GM11168 (cell line): ENCODE data around the gene PKD2L1.

Experiments used
- in situ Hi-C: fragments of 300-500 bp; cut with MboI; formaldehyde crosslinking; loops from one replicate; pipeline ENCODE4 v1.12.0; 2022; ENCODE audit warnings: low sequenced_read_pairs; ENCODE audit not compliant: unreplicated experiment

The PKD2L1 gene

DNA sequence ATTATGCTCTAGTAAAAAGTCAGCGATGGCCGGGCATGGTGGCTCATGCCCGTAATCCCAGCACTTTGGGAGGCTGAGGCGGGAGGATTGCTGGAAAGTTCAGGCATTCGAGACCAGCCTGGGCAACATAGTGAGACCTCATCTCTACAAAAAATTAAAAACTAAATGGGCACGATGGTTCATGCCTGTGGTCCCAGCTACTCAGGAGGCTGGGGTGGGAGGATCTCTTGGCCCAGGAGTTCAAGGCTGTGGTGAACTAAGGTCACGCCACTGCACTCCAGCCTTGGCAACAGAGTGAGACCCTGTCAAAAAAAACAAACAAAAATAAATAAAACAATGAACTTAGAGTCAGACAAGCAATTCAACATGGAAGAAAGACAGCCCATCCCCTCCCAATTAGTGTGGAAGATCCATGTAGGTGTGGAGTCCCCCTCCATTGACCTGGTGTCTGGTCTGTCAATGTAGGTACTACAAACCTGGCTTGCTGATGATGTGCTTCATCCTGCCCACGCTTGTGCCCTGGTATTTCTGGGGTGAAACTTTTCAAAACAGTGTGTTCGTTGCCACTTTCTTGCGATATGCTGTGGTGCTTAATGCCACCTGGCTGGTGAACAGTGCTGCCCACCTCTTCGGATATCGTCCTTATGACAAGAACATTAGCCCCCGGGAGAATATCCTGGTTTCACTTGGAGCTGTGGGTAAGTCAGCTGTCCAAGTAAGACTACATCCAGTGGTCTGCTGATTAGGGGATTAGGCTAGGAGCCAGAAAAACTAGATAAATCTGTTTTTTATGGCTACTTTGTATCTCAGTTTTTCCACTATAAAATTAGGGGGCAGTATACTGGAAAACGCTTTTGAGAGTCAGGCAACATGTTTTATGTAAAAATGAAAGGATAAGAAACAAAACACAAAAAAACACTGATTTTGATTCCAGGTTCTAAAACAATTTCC is 26.3 kb upstream of the PKD2L1 start:
- in situ Hi-C loops = no loop called here

GRCh38 chr10:100355086-100355485 is 25.1 kb upstream of the PKD2L1 start:
- in situ Hi-C loops = no loop called here

GRCh38 chr10:100353770-100354485 is 23.9 kb upstream of the PKD2L1 start:
- in situ Hi-C loops = no loop called here

DNA sequence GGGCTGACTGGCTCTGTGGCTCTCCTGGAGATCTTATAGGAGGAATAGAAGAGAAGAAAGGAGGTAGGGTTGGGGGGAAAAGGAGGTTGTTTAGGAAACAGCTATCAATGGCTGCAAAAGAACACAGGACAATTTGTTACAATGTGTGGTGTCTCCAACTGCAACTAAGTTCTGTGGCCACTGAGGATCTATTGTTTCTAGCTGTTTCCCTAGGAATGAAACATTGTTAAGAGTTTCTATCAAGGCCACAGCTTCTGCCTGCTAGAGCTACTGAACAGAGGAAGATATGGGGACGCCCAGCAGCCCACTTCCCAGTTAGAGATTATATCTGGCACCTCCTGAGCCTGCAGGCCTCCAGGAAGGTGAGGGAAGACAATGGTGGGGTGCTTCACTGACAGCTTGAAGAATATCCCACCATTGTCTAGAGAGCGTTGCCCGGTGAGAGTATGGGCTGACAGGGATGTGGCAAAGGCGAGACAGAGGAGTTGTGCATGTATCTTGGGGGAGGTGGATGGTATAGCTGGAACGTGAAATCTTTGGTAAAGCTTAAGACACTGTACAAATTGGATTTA is 21.0 kb upstream of the PKD2L1 start:
- in situ Hi-C loops = no loop called here

GRCh38 chr10:100349672-100350071 is 19.6 kb upstream of the PKD2L1 start:
- in situ Hi-C loops = loop anchor here (25.0 kb wide), 1 partner anchor 163 kb away; the partner anchor contains the start of gene SEC31B

DNA sequence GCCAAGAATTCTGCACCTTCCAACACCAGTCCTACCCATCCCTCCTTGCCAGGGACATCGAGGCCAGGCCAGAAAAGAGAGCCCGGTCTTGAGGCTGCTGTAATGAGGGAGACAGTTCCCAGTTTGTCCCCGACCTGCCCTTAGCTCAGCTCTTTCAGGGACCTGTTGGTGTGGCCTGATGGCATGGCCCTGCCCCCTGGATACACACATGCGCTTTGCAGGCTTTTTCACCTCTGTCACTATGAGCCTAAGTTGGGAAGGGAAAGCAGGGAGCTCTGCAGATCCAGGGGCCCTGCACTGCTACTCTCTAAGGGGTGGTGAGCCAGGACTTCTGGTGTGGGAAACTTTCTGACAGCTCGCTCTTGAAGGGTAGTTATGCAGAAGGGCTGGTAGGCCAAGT is 19.1 kb upstream of the PKD2L1 start:
- in situ Hi-C loops = loop anchor here (25.0 kb wide), 1 partner anchor 163 kb away; the partner anchor contains the start of gene SEC31B

DNA sequence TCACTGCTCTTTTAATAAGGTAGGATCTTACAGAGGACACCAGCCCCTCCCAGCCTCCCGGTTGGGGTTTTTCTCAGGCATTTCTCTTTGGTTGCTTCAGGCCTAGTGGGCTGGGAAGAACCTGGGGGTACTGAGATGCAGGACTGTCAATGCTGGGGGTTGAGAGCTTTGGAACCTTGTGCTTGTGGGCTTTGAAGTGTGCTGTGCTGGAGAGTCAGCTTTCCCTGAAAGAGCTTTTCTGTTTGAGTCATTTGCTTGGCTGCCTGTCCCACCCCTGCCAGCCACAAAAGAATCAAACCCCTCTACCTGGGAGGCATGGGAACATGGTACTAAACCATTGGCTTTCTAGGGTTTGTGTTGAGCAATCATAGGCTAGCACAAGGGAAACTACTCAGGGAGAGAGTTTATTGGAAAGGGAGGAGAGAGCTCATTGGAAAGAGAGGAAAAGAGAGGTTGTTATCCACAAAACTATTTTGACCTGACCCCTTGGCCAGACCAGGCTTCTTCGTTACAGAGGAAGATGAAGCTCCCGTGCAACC is 18.4 kb upstream of the PKD2L1 start:
- in situ Hi-C loops = loop anchor here (25.0 kb wide), 1 partner anchor 164 kb away; the partner anchor contains the start of gene SEC31B

GRCh38 chr10:100347568-100348195 is 17.7 kb upstream of the PKD2L1 start:
- in situ Hi-C loops = loop anchor here (25.0 kb wide), 1 partner anchor 165 kb away; the partner anchor contains the start of gene SEC31B

DNA sequence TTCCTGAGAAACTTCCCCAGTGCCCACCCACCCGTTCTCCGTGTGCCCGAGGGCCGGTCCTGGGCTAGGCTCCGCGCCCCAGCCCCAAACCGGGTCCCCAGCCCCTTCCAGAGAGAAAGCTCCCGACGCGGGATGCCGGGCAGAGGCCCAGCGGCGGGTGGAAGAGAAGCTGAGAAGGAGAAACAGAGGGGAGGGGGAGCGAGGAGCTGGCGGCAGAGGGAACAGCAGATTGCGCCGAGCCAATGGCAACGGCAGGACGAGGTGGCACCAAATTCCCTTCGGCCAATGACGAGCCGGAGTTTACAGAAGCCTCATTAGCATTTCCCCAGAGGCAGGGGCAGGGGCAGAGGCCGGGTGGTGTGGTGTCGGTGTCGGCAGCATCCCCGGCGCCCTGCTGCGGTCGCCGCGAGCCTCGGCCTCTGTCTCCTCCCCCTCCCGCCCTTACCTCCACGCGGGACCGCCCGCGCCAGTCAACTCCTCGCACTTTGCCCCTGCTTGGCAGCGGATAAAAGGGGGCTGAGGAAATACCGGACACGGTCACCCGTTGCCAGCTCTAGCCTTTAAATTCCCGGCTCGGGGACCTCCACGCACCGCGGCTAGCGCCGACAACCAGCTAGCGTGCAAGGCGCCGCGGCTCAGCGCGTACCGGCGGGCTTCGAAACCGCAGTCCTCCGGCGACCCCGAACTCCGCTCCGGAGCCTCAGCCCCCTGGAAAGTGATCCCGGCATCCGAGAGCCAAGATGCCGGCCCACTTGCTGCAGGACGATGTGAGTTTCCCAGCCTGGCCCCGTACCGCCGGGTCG is 16.9 kb upstream of the PKD2L1 start, which contains the start of gene SCD:
Gene SCD (plus strand): TSS at position 469 of the 803 bp plus-strand sequence. CDS start 272 bp downstream, at position 741.
- in situ Hi-C loops = loop anchor here (25.0 kb wide), 1 partner anchor 165 kb away; the partner anchor contains the start of gene SEC31B

DNA sequence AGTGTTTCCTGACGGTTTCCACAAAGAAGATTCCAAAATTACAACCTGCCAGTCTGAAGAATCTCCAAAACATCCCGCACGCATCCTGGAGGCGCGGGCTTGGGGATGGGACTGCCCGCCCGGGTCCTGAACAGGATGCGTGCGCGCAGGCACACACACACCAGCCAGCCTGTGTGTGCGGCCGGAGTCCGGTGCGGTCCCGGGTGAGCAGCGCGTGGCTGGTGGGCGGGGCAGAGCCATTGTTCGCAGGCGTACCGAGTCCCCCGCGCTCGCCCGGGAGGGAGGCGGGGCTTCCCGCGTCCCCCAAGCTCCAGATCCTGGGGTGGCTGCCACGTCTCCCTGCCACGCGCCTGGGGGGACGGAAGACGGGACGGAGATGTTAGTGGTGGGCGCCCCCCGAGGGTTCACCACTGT is 16.3 kb upstream of the PKD2L1 start:
- in situ Hi-C loops = loop anchor here (25.0 kb wide), 1 partner anchor 166 kb away; the partner anchor contains the start of gene SEC31B

DNA sequence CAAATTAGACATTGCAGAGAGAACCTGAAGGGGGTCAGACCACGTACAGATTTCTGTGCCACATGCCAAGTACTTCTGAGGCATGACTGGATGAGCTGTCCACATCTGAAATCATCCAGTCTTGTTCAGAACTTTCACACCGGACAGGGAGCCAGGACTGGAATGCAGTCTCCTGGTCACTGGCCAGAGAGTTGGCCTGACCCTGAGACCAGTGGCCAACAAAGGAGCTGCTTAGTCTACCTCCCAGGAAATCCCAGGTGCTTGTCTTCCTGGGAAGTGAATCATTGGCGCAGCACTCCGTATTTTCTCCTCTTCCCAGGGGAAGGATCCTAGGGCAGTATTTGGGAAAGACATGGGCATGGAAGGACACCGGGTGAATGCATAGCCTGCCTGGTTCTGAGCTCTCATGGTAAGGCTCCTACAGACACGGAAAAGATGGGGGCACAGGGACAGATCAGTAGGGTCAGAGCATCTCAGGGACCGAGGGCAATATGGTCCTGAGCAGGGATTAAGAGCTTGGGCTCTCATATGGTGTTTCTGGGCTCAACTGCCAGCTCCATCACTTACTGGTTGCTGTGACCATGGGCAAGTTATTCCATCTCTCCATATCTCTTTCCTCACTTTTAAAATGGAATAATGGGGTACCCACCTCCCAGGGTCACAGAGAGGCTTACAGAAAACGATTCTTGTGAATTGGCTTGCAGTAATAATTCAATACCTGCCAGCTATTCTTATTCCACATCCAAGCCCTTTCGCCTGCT is 15.7 kb upstream of the PKD2L1 start:
- in situ Hi-C loops = loop anchor here (25.0 kb wide), 1 partner anchor 167 kb away; the partner anchor contains the start of gene SEC31B

- in situ Hi-C loops = loop anchor here (5.0 to 25.0 kb wide), 2 partner anchors 88 to 168 kb away; partner anchors contain the start of gene SEC31B
These were observed 14.3 kb upstream of the PKD2L1 start for GRCh38 chr10:100344241-100344788.

DNA sequence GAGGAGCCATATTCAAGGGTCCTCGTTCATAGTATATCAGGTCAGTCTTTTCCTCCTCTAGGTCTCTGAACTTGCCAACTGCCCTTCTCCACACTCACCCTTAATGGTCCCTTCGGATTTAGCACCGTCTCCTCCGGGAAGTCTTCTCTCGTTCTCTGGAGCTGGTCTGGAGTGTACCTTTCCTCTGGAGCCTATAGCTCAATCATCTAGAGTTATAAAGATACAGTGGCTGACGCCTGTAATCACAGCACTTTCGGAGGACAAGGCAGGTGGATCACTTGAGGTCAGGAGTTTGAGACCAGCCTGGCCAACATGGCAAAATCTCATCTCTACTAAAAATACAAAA is 12.6 kb upstream of the PKD2L1 start:
- in situ Hi-C loops = loop anchor here (5.0 to 25.0 kb wide), 2 partner anchors 90 to 170 kb away; partner anchors contain the start of gene SEC31B

DNA sequence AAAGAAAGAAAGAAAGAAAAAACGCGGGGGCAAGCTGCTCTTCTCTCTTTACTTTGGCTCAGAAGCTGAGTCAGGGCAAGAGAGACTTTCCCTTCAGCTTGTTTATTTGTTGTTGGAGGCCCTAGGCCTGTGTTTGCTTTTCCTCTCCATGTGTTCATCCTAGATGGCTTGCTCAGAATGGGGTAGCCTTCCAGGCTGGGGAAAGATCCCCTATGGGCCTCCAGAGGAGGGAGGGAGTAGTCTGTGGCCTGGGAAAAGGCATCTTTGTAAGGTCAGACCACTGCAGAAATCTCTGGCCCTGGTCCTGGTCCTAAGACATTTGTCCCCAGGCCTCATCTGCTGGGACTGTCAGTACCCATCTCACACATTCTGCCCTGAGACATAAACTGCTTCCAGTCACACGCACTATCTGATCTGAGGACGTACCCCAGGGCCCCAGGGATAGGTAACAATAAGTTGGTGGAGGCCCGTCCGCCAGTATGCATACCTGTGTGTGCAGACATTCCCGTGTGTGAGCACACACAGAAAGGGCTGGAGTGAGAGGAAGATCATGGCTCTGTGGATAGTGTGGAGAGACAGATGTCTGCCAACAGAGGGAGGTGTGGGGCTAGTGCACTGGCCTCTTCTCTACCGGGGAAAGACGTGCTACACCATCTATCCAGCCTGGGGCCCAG is 12.1 kb upstream of the PKD2L1 start:
- in situ Hi-C loops = loop anchor here (5.0 to 25.0 kb wide), 2 partner anchors 90 to 170 kb away; partner anchors contain the start of gene SEC31B

GRCh38 chr10:100340948-100341847 is 11.2 kb upstream of the PKD2L1 start:
- in situ Hi-C loops = loop anchor here (5.0 to 25.0 kb wide), 2 partner anchors 91 to 171 kb away; partner anchors contain the start of gene SEC31B

GRCh38 chr10:100339236-100339635 is 9.2 kb upstream of the PKD2L1 start:
- in situ Hi-C loops = loop anchor here (25.0 kb wide), 1 partner anchor 173 kb away; the partner anchor contains the start of gene SEC31B
